PFSK-1 (cell line): ENCODE data around the gene RPL18A.

Experiments
- FOXP2 ChIP-seq: optimal IDR thresholded peaks from 2 replicates; pipeline ENCODE3; 2011; ENCODE audit warnings: borderline replicate concordance, control low read depth, inconsistent platforms; ENCODE audit not compliant: insufficient read depth; ENCODE audit errors: extremely low read length, extremely low read depth
- POLR2AphosphoS5 ChIP-seq: IDR thresholded peaks from 2 replicates; pipeline ENCODE4 v1.6.1; 2012; ENCODE audit warnings: low read depth, mild to moderate bottlenecking, control low read depth, low read length, moderate library complexity
- REST ChIP-seq, 2 experiments: IDR thresholded peaks; 2 replicates each; pipeline versions ENCODE4 v1.6.1 to v1.8.0; 2011 to 2012; ENCODE audit warnings: low read depth in 2 of 2, low read length in 2 of 2, control low read depth in 1 of 2, inconsistent platforms in 1 of 2, mild to moderate bottlenecking in 1 of 2, moderate library complexity in 1 of 2; ENCODE audit not compliant: insufficient read depth in 1 of 2
- SIN3A ChIP-seq: IDR thresholded peaks from 2 replicates; pipeline ENCODE4 v1.6.1; 2012; ENCODE audit warnings: mild to moderate bottlenecking, low read length, moderate library complexity, borderline replicate concordance; ENCODE audit not compliant: insufficient read depth
- TAF1 ChIP-seq: IDR thresholded peaks from 2 replicates; pipeline ENCODE4 v1.6.1; 2012; ENCODE audit warnings: low read length, control low read depth, borderline replicate concordance; ENCODE audit not compliant: insufficient read depth

Gene RPL18A

GRCh38 chr19:17910791-17911360, 51.2 kb downstream of the RPL18A start:
- TF ChIP-seq TAF1 (no peak), POLR2AphosphoS5 (no peak), SIN3A (no peak), FOXP2 (no peak), REST (IDR thresholded peaks at IDR 0.05; ENCODE audit: insufficient read depth in 1 of 2, low read depth in 2 of 2, low read length in 2 of 2) (no peak)
